ENCODE results near the gene YPEL5. TPM values are rescaled to one million over a fixed set of nuclear protein-coding genes. Genes with fewer than 3 reads are reported as not detected.

Gene YPEL5
- total RNA-seq, 1 experiment from 2014 or later: 27.1 TPM

- H4K20me1 ChIP-seq (ENCODE audit: insufficient read depth): no peaks in the 10 kb centered on the region
- H3K9me2 ChIP-seq (ENCODE audit: insufficient read depth): no peaks in the 10 kb centered on the region
- intact Hi-C loops (cut with micrococcal nuclease): loop anchor here (1.0 to 2.0 kb wide), 3 partner anchors 25 to 1157 kb away; no protein-coding TSS in a partner anchor
- H3K36me3 ChIP-seq (ENCODE audit: control insufficient read depth in 1 of 2, insufficient read depth in 2 of 2, low read length in 2 of 2): no peaks in the 10 kb centered on the region
- RAD21 ChIA-PET (ENCODE audit: low non-redundant PET in 1 of 2, low total read pairs in 2 of 2, uncharacterized antibody in 2 of 2, unreplicated experiment in 2 of 2): no interaction called here
- ATAC-seq: no peak
- H2AFZ ChIP-seq (ENCODE audit: low read depth, low read length, poor library complexity, severe bottlenecking): peak overlapping the region; percentile 42
- H3K79me2 ChIP-seq (ENCODE audit: insufficient read depth, low read length): no peaks in the 10 kb centered on the region
- peak overlapping the region; percentile 12; the same call in 1 of the 2 replicates for H3K4me2 ChIP-seq (ENCODE audit: low read length)
- POLR2A ChIA-PET: no interaction called here
- CTCF ChIA-PET: interaction anchor here (0.6 to 1.5 kb wide), 2 partner anchors 8 to 26 kb away, joined by 3 to 5 read pairs; no protein-coding TSS in a partner anchor
- no peak overlapping the region for H3K4me3 ChIP-seq (replicated peaks in 1 of 2; ENCODE audit: low read depth in 1 of 2, low read length in 2 of 2)
- H3K9me3 ChIP-seq (ENCODE audit: control insufficient read depth in 1 of 2, insufficient read depth in 1 of 2, low read depth in 1 of 2, low read length in 2 of 2): no peaks in the 10 kb centered on the region
- H3K27ac ChIP-seq (ENCODE audit: low read depth, low read length): no peak overlapping the region
- no peak for DNase-seq (ENCODE audit: low read depth, low spot score)
- no peak for TF ChIP-seq ZFX (IDR thresholded peaks at IDR 0.05)
- TF ChIP-seq CEBPB (IDR thresholded peaks at IDR 0.05; ENCODE audit: low read depth): no peak
- no peak for TF ChIP-seq SIN3A (IDR thresholded peaks at IDR 0.05; ENCODE audit: low read depth)
- no peak for TF ChIP-seq MAX (IDR thresholded peaks at IDR 0.05)
- no peak for TF ChIP-seq SRF (IDR thresholded peaks at IDR 0.05; ENCODE audit: low read depth)
- no peak for TF ChIP-seq RAD21 (IDR thresholded peaks at IDR 0.05; ENCODE audit: low read depth)
- H3K4me1 ChIP-seq (ENCODE audit: control insufficient read depth in 1 of 2, insufficient read depth in 2 of 2, low read length in 2 of 2): peaks cover 0 to 10% of the 10 kb centered on the region in 2 experiments; a peak in 3 of 4 replicates
- BruUV-seq (replicated peaks): no TSS peak
- no peaks in the 10 kb centered on the region for H3K27me3 ChIP-seq (ENCODE audit: insufficient read depth, low read length)
- no peak overlapping the region for H3K9ac ChIP-seq (ENCODE audit: low read length)
Measured at GRCh38 chr2:30115981-30116285, 30.9 kb upstream of the YPEL5 start.

DNA sequence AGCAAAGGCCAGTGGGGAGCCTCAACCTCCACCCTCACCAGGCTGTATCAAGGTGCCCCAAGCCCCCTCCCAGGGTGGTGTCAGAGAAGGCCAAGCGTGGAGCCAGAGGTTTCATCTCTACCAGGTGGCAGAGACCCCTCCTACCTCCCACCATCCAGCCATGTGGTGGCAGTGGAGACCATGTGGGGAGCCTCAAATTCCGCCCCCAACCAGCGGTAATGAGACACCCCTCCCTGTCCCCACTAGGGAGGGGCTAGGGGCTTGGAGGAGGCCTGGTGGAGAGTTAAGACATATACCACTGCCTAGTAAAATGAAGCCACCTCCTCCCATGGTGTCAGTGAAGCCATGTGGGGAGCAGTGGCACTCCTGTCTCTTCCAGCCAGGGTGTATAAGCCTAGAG lies 24.4 kb upstream of the YPEL5 start:
- no peak overlapping the region for H3K27ac ChIP-seq (ENCODE audit: low read depth, low read length)
- H3K4me2 ChIP-seq (ENCODE audit: low read length): no peak overlapping the region
- no peaks in the 10 kb centered on the region for H4K20me1 ChIP-seq (ENCODE audit: insufficient read depth)
- RAD21 ChIA-PET (ENCODE audit: low non-redundant PET in 1 of 2, low total read pairs in 2 of 2, uncharacterized antibody in 2 of 2, unreplicated experiment in 2 of 2): no interaction called here
- H3K4me1 ChIP-seq (ENCODE audit: control insufficient read depth in 1 of 2, insufficient read depth in 2 of 2, low read length in 2 of 2): peaks cover 0 to 5% of the 10 kb centered on the region in 2 experiments; a peak in 3 of 4 replicates
- no peak for TF ChIP-seq CBX3 (IDR thresholded peaks at IDR 0.05; ENCODE audit: low read depth)
- TF ChIP-seq ZFX (IDR thresholded peaks at IDR 0.05): no peak
- no peak for TF ChIP-seq POLR2A (IDR thresholded peaks at IDR 0.05; ENCODE audit: borderline replicate concordance, extremely low read depth, insufficient read depth, insufficient read length)
- no peak for TF ChIP-seq SIN3A (IDR thresholded peaks at IDR 0.05; ENCODE audit: low read depth)
- no peak for TF ChIP-seq RAD21 (IDR thresholded peaks at IDR 0.05; ENCODE audit: low read depth)
- no peak for TF ChIP-seq EZH2 (IDR thresholded peaks at IDR 0.05)
- no peaks in the 10 kb centered on the region for H3K79me2 ChIP-seq (ENCODE audit: insufficient read depth, low read length)
- no peaks in the 10 kb centered on the region for H3K27me3 ChIP-seq (ENCODE audit: insufficient read depth, low read length)
- CTCF ChIA-PET: no interaction called here
- POLR2A ChIA-PET: no interaction called here
- no TSS peak for BruUV-seq (replicated peaks)
- no peaks in the 10 kb centered on the region for H3K36me3 ChIP-seq (ENCODE audit: control insufficient read depth in 1 of 2, insufficient read depth in 2 of 2, low read length in 2 of 2)
- H3K9me2 ChIP-seq (ENCODE audit: insufficient read depth): no peaks in the 10 kb centered on the region
- intact Hi-C loops (cut with micrococcal nuclease): no loop called here
- no peak overlapping the region for H3K4me3 ChIP-seq (replicated peaks in 1 of 2; ENCODE audit: low read depth in 1 of 2, low read length in 2 of 2)
- DNase-seq (ENCODE audit: low read depth, low spot score) (no peak), ATAC-seq (no peak)
- no peak overlapping the region for H2AFZ ChIP-seq (ENCODE audit: low read depth, low read length, poor library complexity, severe bottlenecking)
- no peaks in the 10 kb centered on the region for H3K9me3 ChIP-seq (ENCODE audit: control insufficient read depth in 1 of 2, insufficient read depth in 1 of 2, low read depth in 1 of 2, low read length in 2 of 2)
- no peak overlapping the region for H3K9ac ChIP-seq (ENCODE audit: low read length)

Measured in HCT116 (cell line).